Measurements from ENCODE around the gene YTHDF1. TPM values are rescaled to one million over a fixed set of nuclear protein-coding genes. Genes with fewer than 3 reads are reported as not detected.

YTHDF1 gene
- total RNA-seq, 6 donors from 2014 or later = 29.3 to 42.1 (median 31.6) TPM

- Histone ChIP-seq H3K9me3 (no peaks in the 10 kb centered on the region), H3K4me3 (peak overlapping the region in 2 of 4 donors; percentile 98 to 100), H3K27me3 (no peaks in the 10 kb centered on the region), H3K4me1 (peaks cover 29 to 50% (median 39%) of the 10 kb centered on the region in 4 donors), H3K27ac (peak overlapping the region in 2 of 4 donors; percentile 88 to 89), H3K36me3 (peaks cover 4 to 49% (median 30%) of the 10 kb centered on the region in 4 donors)
- 64 to 65% methylated on average over 6 of the region's 6 CpGs for WGBS, 2 donors
- TF ChIP-seq POLR2A (IDR thresholded peaks at IDR 0.05) (no peak), POLR2AphosphoS5 (IDR thresholded peaks at IDR 0.05) (no peak), EP300 (IDR thresholded peaks at IDR 0.05) (no peak), CTCF (IDR thresholded peaks at IDR 0.05) (no peak)
- ATAC-seq (ENCODE audit: low FRiP score in 2 of 2) (no peak), DNase-seq (no peak)
Observed at GRCh38 chr20:63214514-63214913, 1.4 kb downstream of the YTHDF1 start.

GRCh38 chr20:63212792-63213191, 3.1 kb downstream of the YTHDF1 start:
- DNase-seq (no peak), ATAC-seq (ENCODE audit: low FRiP score in 2 of 2) (no peak)
- H3K9me3 ChIP-seq = no peaks in the 10 kb centered on the region
- 93 to 94% methylated on average over 5 of the region's 5 CpGs for WGBS, 2 donors
- H3K4me1 ChIP-seq = peaks cover 29 to 50% (median 39%) of the 10 kb centered on the region in 4 donors
- no peak overlapping the region for H3K4me3 ChIP-seq
- peaks cover 4 to 64% (median 43%) of the 10 kb centered on the region in 4 donors for H3K36me3 ChIP-seq
- no peak overlapping the region for H3K27ac ChIP-seq
- no peak for TF ChIP-seq CTCF (IDR thresholded peaks at IDR 0.05)
- no peak for TF ChIP-seq EP300 (IDR thresholded peaks at IDR 0.05)
- TF ChIP-seq POLR2AphosphoS5 (IDR thresholded peaks at IDR 0.05) = no peak
- TF ChIP-seq POLR2A (IDR thresholded peaks at IDR 0.05) = no peak
- H3K27me3 ChIP-seq = no peaks in the 10 kb centered on the region

- no peak overlapping the region for H3K4me3 ChIP-seq
- H3K9me3 ChIP-seq = no peaks in the 10 kb centered on the region
- peaks cover 29 to 50% (median 39%) of the 10 kb centered on the region in 4 donors for H3K4me1 ChIP-seq
- no peaks in the 10 kb centered on the region for H3K27me3 ChIP-seq
- TF ChIP-seq POLR2A (IDR thresholded peaks at IDR 0.05) (no peak), CTCF (IDR thresholded peaks at IDR 0.05) (no peak), POLR2AphosphoS5 (IDR thresholded peaks at IDR 0.05) (no peak), EP300 (IDR thresholded peaks at IDR 0.05) (no peak)
- DNase-seq = no peak
- H3K36me3 ChIP-seq = peaks cover 4 to 69% (median 47%) of the 10 kb centered on the region in 4 donors
- H3K27ac ChIP-seq = no peak overlapping the region
- WGBS, 2 donors = 79 to 89% methylated on average over 5 of the region's 5 CpGs
- no peak for ATAC-seq (ENCODE audit: low FRiP score in 2 of 2)
Observed at GRCh38 chr20:63212393-63212730, 3.6 kb downstream of the YTHDF1 start.

- peaks cover 9 to 91% (median 64%) of the 10 kb centered on the region in 4 donors for H3K36me3 ChIP-seq
- no peaks in the 10 kb centered on the region for H3K9me3 ChIP-seq
- no peak overlapping the region for H3K4me3 ChIP-seq
- no peak for TF ChIP-seq CTCF (IDR thresholded peaks at IDR 0.05)
- TF ChIP-seq POLR2AphosphoS5 (IDR thresholded peaks at IDR 0.05) = no peak
- no peak for TF ChIP-seq EP300 (IDR thresholded peaks at IDR 0.05)
- no peak for TF ChIP-seq POLR2A (IDR thresholded peaks at IDR 0.05)
- ATAC-seq (ENCODE audit: low FRiP score in 2 of 2) (no peak), DNase-seq (no peak)
- no peaks in the 10 kb centered on the region for H3K27me3 ChIP-seq
- no peak overlapping the region for H3K27ac ChIP-seq
- peaks cover 21 to 42% (median 34%) of the 10 kb centered on the region in 4 donors for H3K4me1 ChIP-seq
- WGBS, 2 donors = 82% methylated on average over 11 of the region's 11 CpGs
Observed at GRCh38 chr20:63210011-63210605, 5.8 kb downstream of the YTHDF1 start.

Data from upper lobe of left lung (tissue), 6 donors.